ENCODE measurements around the gene CD248. TPM values are rescaled to one million over a fixed set of nuclear protein-coding genes. Genes with fewer than 3 reads are reported as not detected.

CD248 gene
- total RNA-seq, 1 experiment from 2014 or later: 2.6 TPM

DNA sequence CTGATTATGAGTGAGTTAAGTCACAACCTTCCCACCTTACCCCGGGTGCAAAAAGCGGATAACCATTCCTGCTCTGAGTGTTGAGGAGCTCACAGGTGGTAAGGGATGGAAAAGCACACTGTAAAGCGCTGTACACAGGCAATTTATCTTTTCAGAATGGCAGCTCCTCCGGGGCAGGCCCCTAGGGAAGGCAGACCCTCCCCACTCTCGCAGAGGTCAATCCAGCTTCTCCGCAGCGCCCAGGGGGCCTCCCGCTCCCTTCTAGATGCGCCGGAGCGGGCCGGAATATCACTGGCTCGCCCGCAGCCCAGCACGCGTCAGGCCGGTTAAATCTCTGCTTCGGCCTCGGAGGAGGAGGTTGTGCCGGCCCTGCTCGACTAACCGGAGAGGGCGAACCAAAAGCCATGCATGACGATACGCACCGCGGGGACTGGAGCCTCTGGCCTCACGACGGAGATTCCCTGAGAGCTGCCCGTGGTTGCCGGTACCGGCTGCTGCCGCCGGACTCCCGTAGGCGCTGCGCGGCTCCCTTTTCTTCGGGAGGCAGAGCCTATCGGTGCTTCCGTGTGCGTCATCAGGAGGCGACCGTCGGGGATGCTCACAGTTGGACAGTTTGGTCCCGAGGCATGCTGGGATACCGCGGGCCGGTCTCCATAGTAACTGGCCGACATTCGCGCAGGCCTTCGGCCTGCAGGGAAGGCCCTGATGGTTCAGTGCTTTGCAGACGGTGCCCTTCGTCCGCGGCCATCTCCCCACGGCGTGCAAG is 27.9 kb upstream of the CD248 start, which contains the start of gene BRMS1 (continued):
- TF ChIP-seq, protein P1, sequence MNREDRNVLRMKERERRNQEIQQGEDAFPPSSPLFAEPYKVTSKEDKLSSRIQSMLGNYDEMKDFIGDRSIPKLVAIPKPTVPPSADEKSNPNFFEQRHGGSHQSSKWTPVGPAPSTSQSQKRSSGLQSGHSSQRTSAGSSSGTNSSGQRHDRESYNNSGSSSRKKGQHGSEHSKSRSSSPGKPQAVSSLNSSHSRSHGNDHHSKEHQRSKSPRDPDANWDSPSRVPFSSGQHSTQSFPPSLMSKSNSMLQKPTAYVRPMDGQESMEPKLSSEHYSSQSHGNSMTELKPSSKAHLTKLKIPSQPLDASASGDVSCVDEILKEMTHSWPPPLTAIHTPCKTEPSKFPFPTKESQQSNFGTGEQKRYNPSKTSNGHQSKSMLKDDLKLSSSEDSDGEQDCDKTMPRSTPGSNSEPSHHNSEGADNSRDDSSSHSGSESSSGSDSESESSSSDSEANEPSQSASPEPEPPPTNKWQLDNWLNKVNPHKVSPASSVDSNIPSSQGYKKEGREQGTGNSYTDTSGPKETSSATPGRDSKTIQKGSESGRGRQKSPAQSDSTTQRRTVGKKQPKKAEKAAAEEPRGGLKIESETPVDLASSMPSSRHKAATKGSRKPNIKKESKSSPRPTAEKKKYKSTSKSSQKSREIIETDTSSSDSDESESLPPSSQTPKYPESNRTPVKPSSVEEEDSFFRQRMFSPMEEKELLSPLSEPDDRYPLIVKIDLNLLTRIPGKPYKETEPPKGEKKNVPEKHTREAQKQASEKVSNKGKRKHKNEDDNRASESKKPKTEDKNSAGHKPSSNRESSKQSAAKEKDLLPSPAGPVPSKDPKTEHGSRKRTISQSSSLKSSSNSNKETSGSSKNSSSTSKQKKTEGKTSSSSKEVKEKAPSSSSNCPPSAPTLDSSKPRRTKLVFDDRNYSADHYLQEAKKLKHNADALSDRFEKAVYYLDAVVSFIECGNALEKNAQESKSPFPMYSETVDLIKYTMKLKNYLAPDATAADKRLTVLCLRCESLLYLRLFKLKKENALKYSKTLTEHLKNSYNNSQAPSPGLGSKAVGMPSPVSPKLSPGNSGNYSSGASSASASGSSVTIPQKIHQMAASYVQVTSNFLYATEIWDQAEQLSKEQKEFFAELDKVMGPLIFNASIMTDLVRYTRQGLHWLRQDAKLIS (CRISPR knock-in tag; IDR thresholded peaks at IDR 0.05; ENCODE audit: borderline replicate concordance): peak; percentile 57; the same call in 1 of the 2 replicates
- no peak for TF ChIP-seq ZNF423 (CRISPR knock-in tag; IDR thresholded peaks at IDR 0.05)
- peak; percentile 94 for TF ChIP-seq FOXK1 (CRISPR knock-in tag; IDR thresholded peaks at IDR 0.05)
- 0 out of 2 replicates have a peak, but pooled peaks have one; percentile 45 for TF ChIP-seq TP53 (CRISPR knock-in tag; IDR thresholded peaks at IDR 0.05)
- no peak for TF ChIP-seq NFATC4 (CRISPR knock-in tag; IDR thresholded peaks at IDR 0.05)
- TF ChIP-seq NR1H2 (CRISPR knock-in tag; IDR thresholded peaks at IDR 0.05): no peak
- no peak for TF ChIP-seq MXD4 (CRISPR knock-in tag; IDR thresholded peaks at IDR 0.05; ENCODE audit: borderline replicate concordance)
- no peak for TF ChIP-seq ELF4 (CRISPR knock-in tag; IDR thresholded peaks at IDR 0.05; ENCODE audit: low read depth)
- TF ChIP-seq, protein P2, sequence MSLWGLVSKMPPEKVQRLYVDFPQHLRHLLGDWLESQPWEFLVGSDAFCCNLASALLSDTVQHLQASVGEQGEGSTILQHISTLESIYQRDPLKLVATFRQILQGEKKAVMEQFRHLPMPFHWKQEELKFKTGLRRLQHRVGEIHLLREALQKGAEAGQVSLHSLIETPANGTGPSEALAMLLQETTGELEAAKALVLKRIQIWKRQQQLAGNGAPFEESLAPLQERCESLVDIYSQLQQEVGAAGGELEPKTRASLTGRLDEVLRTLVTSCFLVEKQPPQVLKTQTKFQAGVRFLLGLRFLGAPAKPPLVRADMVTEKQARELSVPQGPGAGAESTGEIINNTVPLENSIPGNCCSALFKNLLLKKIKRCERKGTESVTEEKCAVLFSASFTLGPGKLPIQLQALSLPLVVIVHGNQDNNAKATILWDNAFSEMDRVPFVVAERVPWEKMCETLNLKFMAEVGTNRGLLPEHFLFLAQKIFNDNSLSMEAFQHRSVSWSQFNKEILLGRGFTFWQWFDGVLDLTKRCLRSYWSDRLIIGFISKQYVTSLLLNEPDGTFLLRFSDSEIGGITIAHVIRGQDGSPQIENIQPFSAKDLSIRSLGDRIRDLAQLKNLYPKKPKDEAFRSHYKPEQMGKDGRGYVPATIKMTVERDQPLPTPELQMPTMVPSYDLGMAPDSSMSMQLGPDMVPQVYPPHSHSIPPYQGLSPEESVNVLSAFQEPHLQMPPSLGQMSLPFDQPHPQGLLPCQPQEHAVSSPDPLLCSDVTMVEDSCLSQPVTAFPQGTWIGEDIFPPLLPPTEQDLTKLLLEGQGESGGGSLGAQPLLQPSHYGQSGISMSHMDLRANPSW (CRISPR knock-in tag; conservative IDR thresholded peaks at IDR 0.05; ENCODE audit: low read depth): no peak
- 0 out of 2 replicates have a peak, but pooled peaks have one; percentile 62 for TF ChIP-seq ZNF219 (CRISPR knock-in tag; IDR thresholded peaks at IDR 0.05; ENCODE audit: borderline replicate concordance)
- TF ChIP-seq NR2C2 (CRISPR knock-in tag; IDR thresholded peaks at IDR 0.05): no peak
- no peak for TF ChIP-seq EMX1 (CRISPR knock-in tag; IDR thresholded peaks at IDR 0.05)
- TF ChIP-seq CBFB (CRISPR knock-in tag; IDR thresholded peaks at IDR 0.05; ENCODE audit: low read depth): peak; percentile 75; the same call in 1 of the 2 replicates
- no peak for TF ChIP-seq TCF7 (CRISPR knock-in tag; IDR thresholded peaks at IDR 0.05; ENCODE audit: low read depth)
- TF ChIP-seq, protein P3, sequence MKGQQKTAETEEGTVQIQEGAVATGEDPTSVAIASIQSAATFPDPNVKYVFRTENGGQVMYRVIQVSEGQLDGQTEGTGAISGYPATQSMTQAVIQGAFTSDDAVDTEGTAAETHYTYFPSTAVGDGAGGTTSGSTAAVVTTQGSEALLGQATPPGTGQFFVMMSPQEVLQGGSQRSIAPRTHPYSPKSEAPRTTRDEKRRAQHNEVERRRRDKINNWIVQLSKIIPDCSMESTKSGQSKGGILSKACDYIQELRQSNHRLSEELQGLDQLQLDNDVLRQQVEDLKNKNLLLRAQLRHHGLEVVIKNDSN (CRISPR knock-in tag; IDR thresholded peaks at IDR 0.05): no peak
- TF ChIP-seq, protein P4, sequence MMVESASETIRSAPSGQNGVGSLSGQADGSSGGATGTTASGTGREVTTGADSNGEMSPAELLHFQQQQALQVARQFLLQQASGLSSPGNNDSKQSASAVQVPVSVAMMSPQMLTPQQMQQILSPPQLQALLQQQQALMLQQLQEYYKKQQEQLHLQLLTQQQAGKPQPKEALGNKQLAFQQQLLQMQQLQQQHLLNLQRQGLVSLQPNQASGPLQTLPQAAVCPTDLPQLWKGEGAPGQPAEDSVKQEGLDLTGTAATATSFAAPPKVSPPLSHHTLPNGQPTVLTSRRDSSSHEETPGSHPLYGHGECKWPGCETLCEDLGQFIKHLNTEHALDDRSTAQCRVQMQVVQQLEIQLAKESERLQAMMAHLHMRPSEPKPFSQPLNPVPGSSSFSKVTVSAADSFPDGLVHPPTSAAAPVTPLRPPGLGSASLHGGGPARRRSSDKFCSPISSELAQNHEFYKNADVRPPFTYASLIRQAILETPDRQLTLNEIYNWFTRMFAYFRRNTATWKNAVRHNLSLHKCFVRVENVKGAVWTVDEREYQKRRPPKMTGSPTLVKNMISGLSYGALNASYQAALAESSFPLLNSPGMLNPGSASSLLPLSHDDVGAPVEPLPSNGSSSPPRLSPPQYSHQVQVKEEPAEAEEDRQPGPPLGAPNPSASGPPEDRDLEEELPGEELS (CRISPR knock-in tag; IDR thresholded peaks at IDR 0.05): peak; percentile 86; the same call in 1 of the 2 replicates
- peak; percentile 67 for TF ChIP-seq NFYB (CRISPR knock-in tag; conservative IDR thresholded peaks at IDR 0.05; ENCODE audit: low read depth)
- TF ChIP-seq, protein P5, sequence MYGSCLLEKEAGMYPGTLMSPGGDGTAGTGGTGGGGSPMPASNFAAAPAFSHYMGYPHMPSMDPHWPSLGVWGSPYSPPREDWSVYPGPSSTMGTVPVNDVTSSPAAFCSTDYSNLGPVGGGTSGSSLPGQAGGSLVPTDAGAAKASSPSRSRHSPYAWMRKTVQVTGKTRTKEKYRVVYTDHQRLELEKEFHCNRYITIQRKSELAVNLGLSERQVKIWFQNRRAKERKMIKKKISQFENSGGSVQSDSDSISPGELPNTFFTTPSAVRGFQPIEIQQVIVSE (CRISPR knock-in tag; IDR thresholded peaks at IDR 0.05; ENCODE audit: borderline replicate concordance): no peak
- no peak for TF ChIP-seq MYBL2 (CRISPR knock-in tag; IDR thresholded peaks at IDR 0.05)
- no peak for TF ChIP-seq PRRX2 (CRISPR knock-in tag; IDR thresholded peaks at IDR 0.05)
- TF ChIP-seq, protein P6, sequence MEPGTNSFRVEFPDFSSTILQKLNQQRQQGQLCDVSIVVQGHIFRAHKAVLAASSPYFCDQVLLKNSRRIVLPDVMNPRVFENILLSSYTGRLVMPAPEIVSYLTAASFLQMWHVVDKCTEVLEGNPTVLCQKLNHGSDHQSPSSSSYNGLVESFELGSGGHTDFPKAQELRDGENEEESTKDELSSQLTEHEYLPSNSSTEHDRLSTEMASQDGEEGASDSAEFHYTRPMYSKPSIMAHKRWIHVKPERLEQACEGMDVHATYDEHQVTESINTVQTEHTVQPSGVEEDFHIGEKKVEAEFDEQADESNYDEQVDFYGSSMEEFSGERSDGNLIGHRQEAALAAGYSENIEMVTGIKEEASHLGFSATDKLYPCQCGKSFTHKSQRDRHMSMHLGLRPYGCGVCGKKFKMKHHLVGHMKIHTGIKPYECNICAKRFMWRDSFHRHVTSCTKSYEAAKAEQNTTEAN (CRISPR knock-in tag; IDR thresholded peaks at IDR 0.05): no peak
- TF ChIP-seq, protein P7, sequence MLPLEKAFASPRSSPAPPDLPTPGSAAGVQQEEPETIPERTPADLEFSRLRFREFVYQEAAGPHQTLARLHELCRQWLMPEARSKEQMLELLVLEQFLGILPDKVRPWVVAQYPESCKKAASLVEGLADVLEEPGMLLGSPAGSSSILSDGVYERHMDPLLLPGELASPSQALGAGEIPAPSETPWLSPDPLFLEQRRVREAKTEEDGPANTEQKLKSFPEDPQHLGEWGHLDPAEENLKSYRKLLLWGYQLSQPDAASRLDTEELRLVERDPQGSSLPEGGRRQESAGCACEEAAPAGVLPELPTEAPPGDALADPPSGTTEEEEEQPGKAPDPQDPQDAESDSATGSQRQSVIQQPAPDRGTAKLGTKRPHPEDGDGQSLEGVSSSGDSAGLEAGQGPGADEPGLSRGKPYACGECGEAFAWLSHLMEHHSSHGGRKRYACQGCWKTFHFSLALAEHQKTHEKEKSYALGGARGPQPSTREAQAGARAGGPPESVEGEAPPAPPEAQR (CRISPR knock-in tag; IDR thresholded peaks at IDR 0.05): no peak
- TF ChIP-seq IRF2 (CRISPR knock-in tag; IDR thresholded peaks at IDR 0.05; ENCODE audit: borderline replicate concordance, low read depth): no peak
- TF ChIP-seq ZNF232 (CRISPR knock-in tag; IDR thresholded peaks at IDR 0.05): 0 out of 2 replicates have a peak, but pooled peaks have one; percentile 43
- no peak for TF ChIP-seq ATF1 (CRISPR knock-in tag; IDR thresholded peaks at IDR 0.05)
- peak; percentile 76; the same call in 1 of the 2 replicates for TF ChIP-seq TEAD1 (CRISPR knock-in tag; IDR thresholded peaks at IDR 0.05)
